NCI-H2107 (cell line): ENCODE data around the gene CSTF1.
"Not testable (repeated sequence)": the region's sequence is repeated elsewhere in the genome, so short reads cannot be mapped to it uniquely, and the experiment has no call there.

Source experiments
- DNase-seq: peaks from one replicate; lab custom pipeline; 2025; lab: John Stamatoyannopoulos, UW

Gene CSTF1

DNA sequence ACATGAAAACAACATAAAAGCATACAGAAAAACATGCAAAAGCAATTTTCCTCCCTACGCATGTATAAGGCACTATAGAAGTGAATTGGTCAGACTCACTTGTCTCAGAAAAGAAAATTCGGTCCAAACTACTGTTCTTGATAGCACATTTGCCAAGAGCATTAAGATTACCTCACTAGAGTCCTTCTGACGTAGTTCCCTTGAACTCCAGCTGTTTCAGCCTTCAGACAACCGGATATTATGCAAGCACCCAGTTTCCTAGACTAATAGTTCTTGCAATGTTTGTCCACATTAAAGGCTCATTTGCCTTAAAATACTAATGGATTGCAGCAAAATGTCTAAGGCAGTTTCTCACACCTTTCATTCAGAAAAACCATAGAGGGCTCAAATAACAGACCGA is 17.1 kb downstream of the CSTF1 start:
- DNase-seq, result no peak

DNA sequence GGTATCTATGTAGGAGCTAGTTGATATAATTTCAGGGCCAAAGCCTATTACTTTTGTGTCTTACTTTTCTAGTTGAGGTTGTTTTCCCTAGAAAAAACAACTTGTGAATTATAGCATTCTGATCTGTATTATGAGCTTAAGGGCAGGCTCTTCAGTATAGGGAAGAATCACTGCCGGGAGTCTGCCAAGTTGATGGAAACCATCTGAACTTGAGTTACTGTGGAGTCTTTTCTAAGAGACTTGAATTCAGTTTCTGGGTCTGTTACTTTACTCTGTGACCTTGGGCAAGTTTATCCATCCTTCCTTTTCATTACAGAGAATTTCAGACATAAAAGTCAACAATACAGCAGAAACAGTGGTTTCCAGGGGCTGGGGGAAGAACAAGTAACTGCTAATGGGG is 17.5 kb downstream of the CSTF1 start:
- DNase-seq, result no peak

DNA sequence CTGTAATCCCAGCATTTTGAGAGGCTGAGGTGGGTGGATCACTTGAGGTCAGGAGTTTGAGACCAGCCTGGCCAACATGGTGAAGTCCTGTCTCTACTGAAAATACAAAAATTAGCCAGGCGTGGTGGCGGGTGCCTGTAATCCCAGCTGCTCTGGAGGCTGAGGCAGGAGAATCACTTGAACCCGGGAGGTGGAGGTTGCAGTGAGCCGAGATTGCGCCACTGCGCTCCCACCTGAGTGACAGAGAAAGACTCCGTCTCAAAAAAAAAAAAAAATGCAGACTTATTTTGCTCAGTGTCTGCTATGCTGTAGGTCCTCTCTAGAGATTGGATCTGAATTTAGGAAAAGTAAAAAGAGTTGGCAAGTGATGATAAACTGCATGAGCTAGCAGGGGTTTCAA is 18.8 kb downstream of the CSTF1 start:
- DNase-seq, result not testable (repeated sequence)

DNA sequence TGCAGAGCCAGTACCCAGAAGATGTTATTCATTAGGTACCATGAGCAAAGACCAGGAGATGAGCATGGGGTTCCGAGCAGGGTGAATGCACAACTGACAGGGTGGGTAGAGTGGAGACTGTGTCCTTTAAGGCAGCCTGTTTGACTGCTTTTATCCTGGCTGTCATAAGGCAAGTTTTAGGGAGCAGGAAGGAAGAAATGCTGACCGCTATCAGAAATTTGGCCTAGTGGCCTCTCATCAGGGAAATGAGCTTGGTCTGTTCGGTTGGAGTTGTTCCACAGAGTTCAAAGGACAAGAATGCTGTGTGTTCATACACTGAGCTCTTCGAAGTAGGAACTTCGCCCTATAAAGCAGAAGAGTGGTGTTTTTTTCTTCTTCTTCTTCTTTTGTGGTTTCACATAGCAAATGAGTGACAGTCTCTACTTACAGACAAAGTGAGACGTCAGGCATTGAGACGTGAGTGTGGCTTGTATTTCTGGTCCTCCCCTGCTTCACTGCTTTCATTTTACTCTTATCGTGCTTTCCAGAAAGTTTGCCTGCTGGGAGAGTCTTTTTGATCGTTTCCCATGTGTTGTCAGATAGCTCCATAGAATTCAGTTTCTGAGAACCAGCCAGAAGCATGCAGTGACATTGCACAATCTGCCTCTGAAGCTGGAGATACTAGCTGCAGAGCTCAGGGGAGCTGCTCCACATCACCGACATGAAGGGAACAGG is 19.5 kb downstream of the CSTF1 start, which contains the start of gene CASS4:
TSS of gene CASS4 (plus strand) at position 502 of the 714 bp plus-strand sequence. CDS start at position 701, 199 bp downstream.
- no peak for DNase-seq

DNA sequence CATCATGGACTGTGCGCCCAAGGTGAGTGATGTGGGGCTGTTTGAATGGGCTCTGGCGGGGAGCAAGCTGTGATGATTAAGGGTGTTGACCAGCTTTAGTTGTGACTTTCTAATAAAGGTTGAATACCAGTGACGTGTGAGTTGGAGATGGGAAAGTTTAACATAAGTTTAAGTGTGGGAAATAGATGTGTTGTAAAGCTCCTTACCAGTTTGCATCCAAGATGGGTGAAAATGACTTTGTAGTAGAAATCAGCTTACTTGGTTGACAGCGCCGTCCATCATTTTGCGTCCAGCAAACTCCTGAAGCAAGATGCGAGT is 20.0 kb downstream of the CSTF1 start:
- DNase-seq, result no peak

DNA sequence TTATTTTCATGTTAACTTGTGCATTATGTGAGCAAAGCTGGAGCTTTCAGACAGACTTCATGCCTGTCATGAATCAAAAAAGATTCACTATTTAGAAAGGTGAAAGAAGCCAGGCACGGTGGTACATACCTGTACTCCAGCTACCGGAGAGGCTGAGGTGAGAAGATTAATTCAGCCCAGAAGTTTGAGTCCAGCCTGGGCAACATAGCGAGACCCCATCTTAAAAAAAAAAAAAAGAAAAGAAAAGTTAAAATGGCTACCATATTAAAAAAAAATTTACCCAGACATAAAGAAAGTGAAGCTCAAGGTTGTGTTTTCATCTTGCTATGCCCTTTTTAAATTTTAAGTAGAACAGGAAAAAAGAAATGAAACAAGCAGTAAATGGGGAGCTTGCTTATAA is 20.5 kb downstream of the CSTF1 start:
- DNase-seq, result no peak

DNA sequence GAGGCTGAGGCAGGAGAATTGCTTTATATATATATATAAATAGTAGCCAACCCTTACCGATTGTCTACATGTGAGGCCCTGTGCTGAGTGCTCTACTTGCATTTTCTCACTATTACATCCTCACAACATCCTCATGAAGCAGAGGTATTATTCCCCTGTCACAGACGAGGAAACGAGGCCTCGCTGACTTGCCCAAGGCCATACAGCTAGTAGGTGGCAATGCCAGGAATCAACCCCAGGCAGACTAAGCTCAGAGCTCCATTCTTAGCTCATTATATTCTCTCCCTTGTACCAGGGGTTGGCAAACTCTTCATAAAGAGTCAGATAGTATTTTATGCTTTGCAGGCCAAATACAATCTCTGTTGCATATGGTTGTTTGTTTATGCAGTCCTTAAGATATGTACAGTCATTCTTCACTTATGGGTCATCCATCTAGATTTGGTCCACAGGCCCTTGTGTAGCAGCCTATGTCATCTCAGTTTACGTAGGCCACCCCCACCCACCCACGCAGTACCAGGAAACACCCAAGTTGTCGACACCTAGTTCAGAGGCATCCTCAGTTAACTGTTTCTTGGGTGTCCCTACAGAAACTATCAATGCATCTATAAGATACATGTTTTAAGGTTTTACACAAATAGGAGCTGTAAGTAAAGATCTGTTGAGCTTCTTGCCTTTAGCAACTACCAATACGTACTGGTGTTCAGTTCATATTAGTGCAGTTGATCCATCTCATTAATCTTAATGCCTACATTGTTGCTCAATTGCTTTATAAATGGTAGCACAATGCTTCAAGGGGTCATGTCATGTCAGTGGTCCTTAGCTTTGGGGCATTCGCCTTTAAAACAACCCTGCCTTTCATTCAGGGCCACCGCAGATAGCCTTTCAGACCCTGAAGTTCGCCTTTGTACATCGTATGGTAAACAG is 22.7 kb downstream of the CSTF1 start:
- DNase-seq, result no peak

DNA sequence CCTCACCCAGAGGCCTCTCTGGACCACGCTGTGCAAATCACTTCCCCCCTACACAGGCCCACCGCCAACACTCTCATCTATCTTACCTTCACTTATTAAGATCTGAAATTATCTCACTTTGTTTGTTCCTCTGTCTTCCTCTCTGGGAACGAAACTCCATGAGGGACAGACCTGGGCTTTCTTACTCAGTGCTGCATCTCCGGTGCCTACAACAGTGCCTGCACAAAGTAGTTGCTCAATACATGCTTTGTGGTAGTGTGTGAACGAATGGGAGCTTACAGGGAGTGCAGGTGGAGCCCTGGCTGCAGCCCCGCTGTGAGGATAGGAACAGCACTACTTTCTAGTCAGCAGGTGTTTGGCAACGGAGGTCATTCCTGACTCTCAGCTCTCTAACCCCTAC is 25.0 kb downstream of the CSTF1 start:
- DNase-seq, result no peak

DNA sequence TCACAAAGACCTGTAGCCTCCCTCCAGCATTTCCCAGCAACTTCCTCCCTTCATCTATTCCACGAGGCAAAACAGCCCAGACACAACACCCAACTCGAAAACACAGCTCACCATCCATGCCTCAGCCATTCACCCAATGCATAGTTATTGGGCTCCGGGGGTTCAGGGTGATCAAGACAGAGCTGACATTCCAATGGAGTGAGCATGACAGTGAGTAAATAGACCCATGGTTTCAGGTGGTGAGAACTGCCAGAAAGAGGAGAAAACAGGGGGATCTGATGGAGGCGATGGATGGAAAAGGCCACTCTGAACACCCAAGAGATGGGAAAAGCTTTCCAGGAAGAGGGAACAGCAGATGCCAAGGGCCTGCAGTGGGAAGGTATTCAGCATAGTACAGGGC is 25.5 kb downstream of the CSTF1 start:
- DNase-seq, result no peak

DNA sequence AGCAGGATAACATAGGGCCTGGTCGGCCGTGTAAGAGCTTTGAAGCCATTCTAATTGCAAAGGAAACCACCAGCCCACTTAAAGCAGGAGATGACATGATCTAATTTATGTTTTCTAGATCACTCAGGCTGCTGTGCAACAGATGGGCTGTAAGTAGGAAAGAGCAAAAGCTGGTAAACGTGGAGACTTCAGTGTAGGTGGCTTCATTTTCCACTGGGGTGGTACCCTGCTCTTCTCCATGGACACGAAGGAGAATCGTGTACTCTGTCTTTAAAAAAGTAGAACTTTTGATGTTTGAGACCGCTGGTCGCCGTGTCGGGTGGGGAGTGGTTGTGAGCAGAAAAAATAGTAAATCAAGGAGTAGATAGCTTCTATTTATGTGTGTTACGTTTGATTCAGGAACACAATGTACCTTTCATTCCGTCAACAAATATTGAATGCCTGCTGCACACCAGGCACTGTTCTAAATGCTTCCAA is 26.0 kb downstream of the CSTF1 start:
- no peak for DNase-seq

DNA sequence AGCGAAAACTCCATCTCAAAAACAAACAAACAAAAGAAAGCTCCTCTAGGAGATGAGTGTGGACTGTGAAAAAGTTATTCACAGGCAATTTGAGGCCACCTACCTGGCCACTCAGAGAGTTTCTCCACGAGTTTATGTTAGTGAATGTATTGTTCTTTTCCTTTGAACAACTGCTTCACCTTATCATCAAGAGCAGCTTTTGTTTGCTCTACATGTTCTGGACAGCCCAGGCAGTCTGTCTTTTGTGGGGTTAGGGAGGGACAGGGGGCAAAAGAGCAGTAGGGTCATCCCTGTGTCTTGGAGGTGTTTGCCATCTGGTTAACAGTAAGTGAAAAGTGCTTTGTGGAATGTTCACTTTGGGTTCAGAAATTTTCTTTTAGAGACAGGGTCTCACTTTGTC is 27.6 kb downstream of the CSTF1 start:
- no peak for DNase-seq

DNA sequence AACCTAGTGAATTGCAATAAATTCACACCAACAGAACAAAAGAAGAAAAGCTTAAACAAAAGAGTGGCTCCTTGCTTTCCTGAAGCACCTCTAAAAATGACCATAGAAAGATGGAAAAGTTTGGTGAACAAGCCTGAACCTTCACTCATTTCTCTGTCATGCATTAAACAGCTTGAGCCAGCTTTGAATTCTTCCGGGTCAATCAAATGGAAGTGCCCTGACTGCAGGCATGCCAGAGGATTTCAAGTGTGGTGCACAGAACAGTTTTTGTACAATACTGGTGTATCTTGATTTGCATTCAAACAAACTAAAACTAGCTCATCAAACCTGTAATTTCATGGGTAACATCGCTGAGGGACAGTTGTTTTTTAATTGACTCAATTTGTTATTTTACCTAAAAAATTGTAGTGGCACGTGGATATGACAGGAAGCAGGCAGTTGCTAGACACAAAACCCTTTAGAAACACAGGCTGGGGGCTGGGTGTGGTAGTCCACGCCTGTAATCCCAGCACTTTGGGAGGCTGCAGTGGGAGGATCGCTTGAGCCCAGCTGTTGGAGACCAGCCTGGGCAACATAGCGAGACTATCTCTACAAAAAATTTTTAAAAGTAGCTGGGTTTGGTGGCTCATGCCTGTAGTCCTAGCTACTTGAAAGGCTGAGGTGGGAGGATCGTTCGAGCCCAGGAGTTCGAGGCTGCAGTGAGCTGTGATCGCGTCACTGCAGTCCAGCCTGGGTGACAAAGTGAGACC is 28.7 kb downstream of the CSTF1 start:
- DNase-seq, result no peak

DNA sequence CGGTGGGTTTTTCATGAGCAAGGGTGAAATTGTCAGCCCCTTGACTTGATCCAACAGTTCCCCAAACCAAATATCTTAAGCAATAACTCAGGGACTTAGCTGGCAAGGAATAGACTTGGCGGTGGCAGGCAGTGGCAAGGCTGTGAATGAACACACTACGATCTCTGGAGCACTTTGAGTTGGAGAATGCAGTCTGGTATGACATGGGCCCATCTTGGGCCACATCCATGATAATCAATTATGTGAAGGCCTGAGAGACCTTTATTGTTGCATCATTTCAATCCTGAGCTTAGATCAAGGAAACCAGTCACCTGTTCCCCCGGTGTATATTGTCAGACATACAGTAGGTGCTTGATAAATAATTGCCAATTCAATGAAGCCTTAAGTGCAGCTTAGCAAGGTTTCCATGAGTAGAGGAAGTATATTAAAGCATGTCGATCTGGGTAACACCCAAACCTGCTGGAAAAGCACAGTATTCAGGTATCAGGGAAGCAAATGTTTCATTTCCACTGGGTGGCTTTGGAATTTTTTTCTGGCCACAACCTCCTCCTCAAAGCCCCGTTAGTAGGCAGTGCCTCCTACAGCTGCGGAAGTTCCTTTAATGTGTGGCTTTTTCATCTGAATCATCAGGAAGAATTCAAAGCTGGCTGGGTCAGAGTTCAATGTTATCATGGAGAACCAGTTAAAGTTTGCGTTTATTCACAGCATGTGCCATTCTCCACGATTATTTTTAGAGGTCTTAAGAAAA is 29.8 kb downstream of the CSTF1 start:
- no peak for DNase-seq

DNA sequence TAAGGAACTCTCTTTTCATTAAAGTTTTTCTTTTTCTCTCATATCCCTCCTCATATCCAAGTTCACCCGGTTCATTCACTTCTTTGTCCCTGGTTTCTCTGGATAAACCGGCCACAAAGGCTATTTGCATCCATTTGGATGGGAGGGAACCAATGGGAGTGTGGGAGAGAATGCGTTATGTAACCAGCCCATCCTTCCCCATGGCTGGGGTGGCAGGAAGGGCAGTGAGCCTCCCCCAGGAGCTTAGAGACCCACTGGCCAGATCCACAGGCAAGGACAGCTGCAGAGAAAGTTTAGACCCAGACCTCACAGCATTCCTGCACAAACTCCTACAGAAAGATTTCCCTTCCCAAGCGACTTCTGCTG is 30.4 kb downstream of the CSTF1 start:
- DNase-seq, result no peak

DNA sequence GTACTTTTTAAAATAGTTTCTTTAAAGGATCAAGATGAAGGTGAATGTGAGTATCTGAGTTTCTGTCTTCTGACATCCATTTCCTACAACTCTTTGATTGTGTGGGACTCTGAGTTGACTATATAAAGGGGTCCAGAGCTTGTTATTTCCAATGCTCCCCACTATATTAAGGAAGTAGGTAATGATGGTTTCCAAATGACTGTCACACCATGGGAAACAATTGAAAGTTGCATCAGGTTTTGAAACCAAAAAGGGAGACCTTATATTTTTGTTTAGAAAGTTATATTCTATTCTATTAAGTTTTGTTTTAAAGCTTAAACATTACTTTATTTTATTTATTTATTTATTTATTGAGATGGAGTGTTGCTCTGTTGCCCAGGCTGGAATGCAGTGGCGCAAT is 30.8 kb downstream of the CSTF1 start:
- DNase-seq, result no peak

DNA sequence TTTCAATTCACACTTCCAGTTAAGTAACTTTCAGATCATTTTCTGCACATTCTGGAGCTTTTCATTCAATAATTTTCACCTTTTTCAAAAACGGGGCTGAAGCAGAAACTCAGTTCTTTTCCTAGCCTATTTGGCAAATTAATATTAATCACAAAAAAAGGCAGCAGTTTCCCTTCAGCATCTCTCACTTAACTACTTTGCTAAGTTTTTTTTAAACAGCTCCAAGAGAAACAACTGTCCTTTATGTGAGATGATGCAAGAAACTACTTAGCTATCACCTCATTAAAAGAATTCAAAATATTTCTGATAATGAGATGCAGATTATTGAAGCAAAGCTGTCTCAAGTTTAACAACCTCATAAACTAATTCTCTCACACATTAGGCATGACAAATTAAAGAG is 31.4 kb downstream of the CSTF1 start:
- DNase-seq, result no peak

DNA sequence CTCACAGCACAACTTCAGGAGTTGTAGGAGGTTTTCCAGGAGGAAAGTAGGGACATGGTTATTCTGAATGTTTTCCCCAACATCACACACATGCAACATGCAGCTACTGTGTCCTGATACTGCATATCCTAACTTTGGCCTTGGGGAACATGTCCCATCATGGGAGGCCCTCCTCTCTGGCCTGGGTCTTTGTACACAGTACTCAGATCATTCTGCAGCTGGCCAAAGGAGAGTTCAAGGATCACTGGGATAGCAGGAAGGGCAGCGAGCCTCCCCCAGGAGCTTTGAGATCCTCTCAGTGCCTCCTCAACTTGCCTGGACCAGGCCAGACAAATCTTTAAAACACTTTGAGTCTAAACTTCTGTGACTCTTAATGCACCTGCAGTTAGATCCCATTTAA is 32.5 kb downstream of the CSTF1 start:
- no peak for DNase-seq

DNA sequence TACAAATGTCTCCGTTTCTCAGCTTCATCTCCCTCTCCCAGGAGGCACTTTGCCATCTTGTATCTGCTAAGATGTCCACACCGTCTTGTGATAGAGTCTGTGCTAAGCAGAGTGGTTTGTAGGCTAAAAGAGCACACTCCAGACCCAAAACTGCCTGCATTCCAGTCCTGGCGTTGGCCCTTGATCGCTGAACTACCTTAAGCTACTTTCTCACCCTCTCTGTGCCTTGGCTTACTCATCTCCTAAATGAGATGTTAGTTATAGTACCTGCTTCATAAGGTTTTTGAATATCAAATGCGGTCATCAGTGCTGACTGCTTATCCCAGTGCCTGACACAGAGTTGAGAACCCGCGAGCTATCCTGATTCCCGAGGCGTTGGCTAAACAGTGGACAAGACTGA is 33.6 kb downstream of the CSTF1 start:
- DNase-seq, result no peak

DNA sequence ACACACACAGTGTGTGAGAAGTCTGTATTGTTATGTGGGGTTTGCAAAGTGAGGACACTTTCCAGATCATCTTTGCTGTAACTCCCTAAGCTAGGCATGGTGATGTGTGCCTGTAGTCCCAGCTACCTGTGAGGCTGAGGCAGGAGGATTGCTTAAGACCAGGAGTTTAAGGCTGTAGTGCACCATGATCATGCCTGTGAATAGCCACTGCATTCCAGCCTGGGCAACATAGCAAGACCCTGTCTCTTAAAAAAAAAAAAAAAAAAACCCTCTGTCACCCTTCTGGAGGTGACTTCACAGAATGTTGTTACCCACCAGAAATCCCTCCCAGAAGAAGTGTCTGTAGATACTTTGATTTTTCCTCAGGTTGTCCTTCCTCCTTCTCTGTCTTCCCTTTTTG is 34.5 kb downstream of the CSTF1 start:
- DNase-seq, result no peak

DNA sequence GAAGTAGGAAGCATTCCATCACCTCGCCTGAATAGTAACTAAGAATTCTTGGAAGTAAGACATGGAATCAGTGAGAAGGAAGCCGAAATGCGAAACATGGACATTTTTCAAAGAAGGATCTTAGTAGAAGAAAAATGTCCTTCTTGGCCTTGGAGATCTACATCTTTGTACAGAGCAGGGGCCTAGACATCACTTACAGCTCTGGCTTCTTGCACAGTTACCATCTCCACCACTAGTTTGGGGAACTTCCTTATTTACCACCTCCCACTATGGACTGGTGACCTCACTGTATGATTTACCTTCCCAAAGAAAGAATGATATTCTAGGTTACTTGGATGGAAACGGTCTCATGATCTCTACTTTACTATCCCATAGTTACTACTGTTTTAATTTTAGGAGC is 35.4 kb downstream of the CSTF1 start:
- DNase-seq, result no peak

DNA sequence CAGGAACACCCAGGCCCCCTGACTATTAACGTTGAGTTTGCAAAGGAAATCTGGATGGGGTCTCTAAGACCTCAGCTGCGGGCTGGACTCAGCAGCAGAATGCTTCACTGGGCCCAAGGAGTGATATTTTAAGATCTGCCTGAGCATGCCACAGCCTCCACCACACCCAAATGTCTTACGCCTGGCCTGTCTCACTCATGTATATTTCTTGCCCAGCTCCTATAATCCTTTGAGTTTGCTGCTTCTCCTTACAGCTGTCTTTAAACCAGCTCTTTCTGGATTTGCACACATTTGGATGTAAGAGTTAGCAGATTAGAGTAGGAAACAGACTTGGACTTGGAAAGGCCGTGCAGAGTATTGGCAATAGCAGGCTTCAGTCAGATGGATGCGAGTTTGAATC is 36.0 kb downstream of the CSTF1 start:
- no peak for DNase-seq

DNA sequence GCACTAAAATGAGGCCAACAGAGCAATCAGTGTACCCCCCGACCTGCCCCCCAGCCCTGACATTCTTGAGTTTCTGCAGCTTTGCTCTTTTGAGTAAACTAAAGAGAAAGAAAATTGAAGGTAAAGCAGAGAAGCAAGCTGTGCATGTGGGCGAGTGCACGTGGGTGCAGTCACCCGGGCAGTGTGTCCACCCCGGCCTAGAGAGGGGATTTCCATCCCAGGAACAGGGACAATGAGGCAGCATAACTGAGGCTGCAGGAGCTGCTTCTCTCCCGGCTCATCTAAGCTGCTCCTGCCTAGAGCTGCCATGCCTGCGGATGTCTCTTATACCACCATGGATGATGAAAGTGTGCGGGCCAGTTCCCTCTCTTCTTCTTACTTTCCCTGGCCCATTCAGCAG is 36.4 kb downstream of the CSTF1 start:
- DNase-seq, result no peak
